ENCODE measurements around the gene MYO7A.

Gene MYO7A

DNA sequence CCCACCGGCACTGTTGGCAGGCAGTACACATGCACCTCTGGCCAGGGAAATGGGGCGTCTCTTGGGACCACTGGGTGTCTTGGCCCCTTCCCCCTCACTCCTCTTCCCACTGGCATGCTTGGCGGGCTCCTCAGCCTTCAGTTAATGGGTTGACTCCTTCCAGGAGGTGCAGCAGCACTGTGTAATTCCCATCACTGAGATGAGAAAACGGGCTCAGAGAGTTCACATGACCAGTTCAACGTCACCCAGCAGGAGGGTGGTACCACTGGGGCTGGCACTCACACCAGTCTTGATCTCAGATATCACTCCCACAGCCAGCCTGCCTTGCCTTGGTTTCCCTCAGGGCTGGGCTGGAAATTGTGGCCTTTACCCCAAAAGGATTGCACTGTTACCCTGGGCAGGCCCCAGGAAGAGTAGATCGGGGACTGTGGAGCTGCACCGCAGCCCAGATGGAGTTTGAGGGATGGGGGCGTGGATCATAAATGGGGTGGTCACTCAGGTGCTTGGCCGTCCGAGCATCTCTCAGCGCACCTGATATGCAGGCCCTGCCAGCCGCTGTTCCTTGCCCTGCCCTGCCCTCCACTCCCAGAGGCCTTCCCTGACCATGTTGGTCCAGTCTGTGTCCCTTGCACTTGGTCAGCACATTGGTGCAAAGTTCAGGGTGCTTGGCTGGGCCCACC, 44.3 kb upstream of the MYO7A start:
- H3K4me3 ChIP-seq (ENCODE audit: low read depth, low read length), result no peak overlapping the region
- no peak for TF ChIP-seq CTCF (conservative IDR thresholded peaks at IDR 0.05; ENCODE audit: low read depth, low read length)
- DNase-seq (ENCODE audit: low read depth), result no peak

GRCh38 chr11:77084581-77085191, 43.4 kb upstream of the MYO7A start:
- no peak overlapping the region for H3K4me3 ChIP-seq (ENCODE audit: low read depth, low read length)
- no peak for TF ChIP-seq CTCF (conservative IDR thresholded peaks at IDR 0.05; ENCODE audit: low read depth, low read length)
- DNase-seq (ENCODE audit: low read depth), result no peak

DNA sequence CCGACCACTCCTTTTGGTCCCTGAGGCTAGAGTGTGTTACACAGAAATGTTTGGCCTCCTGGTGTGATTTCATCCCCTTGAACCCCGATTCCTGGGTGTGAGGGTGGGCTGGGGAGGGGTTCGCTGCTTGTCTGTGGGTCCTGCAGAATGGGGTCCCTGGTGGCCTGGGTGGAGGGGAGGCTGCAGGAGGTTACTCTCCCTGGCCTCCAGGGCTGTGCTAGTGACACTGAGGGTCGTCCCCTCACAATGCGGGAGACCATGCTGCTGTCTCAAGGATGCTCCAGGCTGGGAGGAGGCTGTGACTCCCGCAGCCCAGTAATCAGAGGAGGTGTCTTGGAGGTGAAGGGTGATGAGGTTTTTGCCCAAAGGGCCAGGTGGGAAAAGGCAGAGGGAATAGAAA, 42.4 kb upstream of the MYO7A start:
- H3K4me3 ChIP-seq (ENCODE audit: low read depth, low read length), result no peak overlapping the region
- DNase-seq (ENCODE audit: low read depth), result no peak
- no peak for TF ChIP-seq CTCF (conservative IDR thresholded peaks at IDR 0.05; ENCODE audit: low read depth, low read length)

DNA sequence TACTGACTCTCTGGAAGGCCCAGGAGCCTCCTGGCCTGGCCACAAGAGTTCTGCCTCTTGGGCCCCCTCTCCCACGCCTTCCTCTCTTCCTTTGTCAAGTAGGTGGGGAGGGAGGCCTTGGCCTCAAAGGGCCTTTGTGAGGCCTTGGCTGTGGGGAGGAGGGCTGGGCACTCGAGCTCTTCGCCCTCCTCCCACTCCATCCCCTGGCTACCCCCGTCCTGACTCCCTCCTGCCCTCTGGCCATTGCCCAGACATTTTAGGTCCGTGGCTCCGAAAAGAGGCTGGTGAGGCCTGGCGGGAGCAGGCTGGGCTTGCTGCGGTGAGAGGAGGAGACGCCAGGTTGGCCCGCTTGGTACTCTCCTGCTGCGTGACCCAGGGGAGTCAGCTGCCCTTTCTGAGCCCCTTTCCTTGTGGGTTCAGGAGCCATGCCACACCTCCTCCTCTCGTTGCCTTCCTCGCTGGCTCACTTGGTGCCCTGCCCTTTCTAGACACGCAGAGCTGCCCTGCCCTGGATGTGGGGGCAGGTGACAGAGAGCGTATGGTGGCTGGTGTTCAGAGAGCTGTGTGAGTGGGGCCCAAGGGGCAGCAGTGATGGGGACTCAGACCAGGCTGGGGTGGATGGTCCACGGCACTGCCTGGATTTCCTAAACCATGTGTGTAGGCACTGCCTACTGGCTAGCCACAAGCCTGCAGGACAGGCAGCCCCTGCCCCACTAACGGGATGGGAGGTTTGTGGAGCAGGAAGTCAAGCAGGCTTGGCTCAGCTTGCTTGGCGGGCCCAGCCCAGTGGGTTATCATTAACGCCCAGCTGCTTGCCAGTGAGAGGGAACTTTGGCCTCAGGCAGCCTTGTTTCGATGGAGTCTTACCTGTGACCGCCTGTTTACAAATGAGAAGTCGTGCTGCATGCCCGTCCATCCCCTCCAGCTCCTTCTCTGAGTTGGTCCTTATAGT, 41.2 kb upstream of the MYO7A start:
- no peak for DNase-seq (ENCODE audit: low read depth)

GRCh38 chr11:77087723-77088225, 40.3 kb upstream of the MYO7A start:
- H3K4me3 ChIP-seq (ENCODE audit: low read depth, low read length), result no peak overlapping the region
- no peak for DNase-seq (ENCODE audit: low read depth)
- no peak for TF ChIP-seq CTCF (conservative IDR thresholded peaks at IDR 0.05; ENCODE audit: low read depth, low read length)

More for the DNA sequence above, 41.2 kb upstream of the MYO7A start:
- no peak overlapping the region for H3K4me3 ChIP-seq (ENCODE audit: low read depth, low read length)
- TF ChIP-seq CTCF (conservative IDR thresholded peaks at IDR 0.05; ENCODE audit: low read depth, low read length), result no peak

GRCh38 chr11:77088236-77089003, 39.6 kb upstream of the MYO7A start:
- DNase-seq (ENCODE audit: low read depth), result no peak
- no peak for TF ChIP-seq CTCF (conservative IDR thresholded peaks at IDR 0.05; ENCODE audit: low read depth, low read length)
- no peak overlapping the region for H3K4me3 ChIP-seq (ENCODE audit: low read depth, low read length)

Data from choroid plexus epithelial cell (primary cell).